Heart left ventricle (tissue), 16 donors: ENCODE measurements around the gene SYNPO. TPM values are rescaled to one million over a fixed set of nuclear protein-coding genes. Genes with fewer than 3 reads are reported as not detected.

Experiments
- ATAC-seq, 4 donors: fragments of 200-7000 bp; cut with Tn5 transposase; one replicate each; pipeline ENCODE4 v1.9.1; 2020 to 2022; ENCODE audit warnings: moderate library complexity in 4 of 4, mild to moderate bottlenecking in 3 of 4, moderate number of reproducible peaks in 1 of 4
- DNase-seq, 5 donors: peaks; one replicate each; pipeline ENCODE4 v3.0.0-alpha.2; 2020
- H3K27ac ChIP-seq, 12 donors: fragments of 200-600 bp; sonication (generic) in 4 of 12; one replicate each; pipeline versions ENCODE4 v1.5.0 to v1.8.0; 2016 to 2022; ENCODE audit warnings: mild to moderate bottlenecking in 2 of 12
- H3K27me3 ChIP-seq, 9 donors: fragments of 200-600 bp; sonication (generic) in 2 of 9; one replicate each; pipeline versions ENCODE4 v1.5.1 to v1.8.0; 2016 to 2022; ENCODE audit warnings: mild to moderate bottlenecking in 3 of 9
- H3K36me3 ChIP-seq, 9 donors: fragments of 200-600 bp; sonication (generic) in 2 of 9; one replicate each; pipeline versions ENCODE4 v1.5.0 to v1.8.0; 2018 to 2022; ENCODE audit warnings: mild to moderate bottlenecking in 2 of 9
- H3K4me1 ChIP-seq, 12 donors: fragments of 200-600 bp; sonication (generic) in 4 of 12; one replicate each; pipeline versions ENCODE4 v1.5.0 to v1.8.0; 2016 to 2022; ENCODE audit warnings: mild to moderate bottlenecking in 3 of 12
- H3K4me3 ChIP-seq, 12 donors: fragments of 200-600 bp; sonication (generic) in 4 of 12; one replicate each; pipeline versions ENCODE4 v1.5.0 to v1.8.0; 2017 to 2022; ENCODE audit warnings: mild to moderate bottlenecking in 9 of 12, moderate library complexity in 4 of 12
- H3K9me3 ChIP-seq, 12 donors: fragments of 200-600 bp; sonication (generic) in 4 of 12; one replicate each; pipeline versions ENCODE4 v1.5.0 to v1.8.0; 2016 to 2022; ENCODE audit warnings: mild to moderate bottlenecking in 1 of 12
- POLR2A ChIP-seq, 2 donors: fragments of 450-650 bp; IDR thresholded peaks; one replicate each; pipeline ENCODE4 v1.6.1; 2017; ENCODE audit warnings: antibody characterized with exemption in 2 of 2, mild to moderate bottlenecking in 2 of 2, moderate library complexity in 2 of 2
- WGBS, 4 donors: extraction: QIAGEN DNeasy Blood & Tissue Kit in 2 of 4; methylation state at CpG; one replicate each; pipeline versions ENCODE4 v1.1.5 to v1.1.7; 2013 to 2018; 5-methylcytosine and 5-hydroxymethylcytosine counted together
- intact Hi-C, 10 donors: fragments of 100-400 bp; cut with DNase I; formaldehyde crosslinking; loops; one replicate each; pipeline versions ENCODE4 v1.11.1 to v1.14.2; 2022
- polyA plus RNA-seq, 2 donors: library from polyadenylated mRNA; stranded (reverse); fragments of 200-250 nt; gene quantifications; one replicate each; pipeline ENCODE4 v1.2.3, GENCODE V29; 2013
- total RNA-seq, 9 donors: library from RNA; depleted of rRNA in 2 of 9; stranded (reverse); fragments of >200 nt in 2 of 9; fragmentation: NEBNext Ultra II Directional in 3 of 9; extraction: Animal tissue kit (Norgen Biotek cat#: 25700) in 3 of 9; gene quantifications; one replicate each; pipeline versions ENCODE4 v1.1.0 to v1.2.4, GENCODE V29; 2016 to 2023
- TF ChIP-seq, protein P1 (sequence below), 12 donors: fragments of 200-600 bp; sonication (generic) in 4 of 12; IDR thresholded peaks; one replicate each; pipeline versions ENCODE4 v1.5.0 to v1.8.0; 2018 to 2022; ENCODE audit warnings: antibody characterized with exemption in 12 of 12, mild to moderate bottlenecking in 5 of 12
- donor health status: ischemic (EF 13 %, LVEDD 7.1; RV severe dilation, severe dysfunction).
- donor health status: healthy with polysubstance abuse.
- donor health status: DM: no; HTN: yes; CAD: no.
- donor health status: DM: no; HTN: no; CAD: no.
- donor health status: ischemic (EF 25% LVEDD 6.9; RV normal size, moderate dysfunction).
- donor health status: ischemic (EF 25% LVEDD 5.7; RV mildly dilated, moderate dysfunction).
- donor health status: healthy.
- donor health status: DM: yes; HTN: yes; CAD: no.
- donor health status: ischemic (EF 35%, LVEDD 5.7; RV mildly dilated, moderate dysfunction).
- donor health status: nonischemic (EF 11% LVEDD 7.7; RV severe dilation, severe dysfunction).
- donor health status: DM: yes; HTN: yes; CAD: no.
- donor health status: PGD.
- donor health status: ischemic (EF 29% LVEDD 5.4; RV normal size, mild dysfunction).
- donor health status: nonischemic (EF 23%, LVEDD 6.1; RV moderate dilation, normal function).

Gene SYNPO
- total and polyA plus RNA-seq, 11 donors: 304 to 791 (median 590) TPM

DNA sequence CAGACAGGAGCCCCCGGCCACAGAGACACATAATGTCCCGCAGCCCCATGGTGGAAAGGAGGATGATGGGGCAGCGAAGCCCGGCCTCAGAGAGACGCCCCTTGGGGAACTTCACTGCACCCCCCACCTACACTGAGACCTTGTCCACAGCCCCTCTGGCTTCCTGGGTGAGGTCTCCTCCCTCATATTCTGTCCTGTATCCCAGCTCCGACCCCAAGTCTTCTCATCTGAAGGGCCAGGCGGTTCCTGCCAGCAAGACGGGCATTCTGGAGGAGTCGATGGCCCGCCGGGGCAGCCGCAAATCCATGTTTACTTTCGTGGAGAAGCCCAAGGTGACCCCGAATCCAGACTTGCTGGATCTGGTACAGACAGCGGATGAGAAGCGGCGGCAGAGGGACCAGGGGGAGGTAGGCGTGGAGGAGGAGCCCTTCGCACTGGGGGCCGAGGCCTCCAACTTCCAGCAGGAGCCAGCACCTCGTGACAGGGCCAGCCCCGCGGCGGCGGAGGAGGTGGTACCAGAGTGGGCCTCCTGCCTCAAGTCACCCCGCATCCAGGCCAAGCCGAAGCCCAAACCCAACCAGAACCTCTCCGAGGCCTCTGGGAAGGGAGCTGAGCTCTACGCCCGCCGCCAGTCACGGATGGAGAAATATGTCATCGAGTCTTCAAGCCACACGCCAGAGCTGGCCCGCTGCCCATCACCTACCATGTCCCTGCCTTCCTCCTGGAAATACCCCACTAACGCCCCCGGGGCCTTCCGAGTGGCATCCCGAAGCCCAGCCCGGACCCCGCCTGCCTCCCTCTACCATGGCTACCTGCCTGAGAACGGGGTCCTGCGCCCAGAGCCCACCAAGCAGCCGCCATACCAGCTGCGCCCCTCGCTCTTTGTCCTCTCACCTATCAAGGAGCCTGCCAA is 8.9 kb downstream of the SYNPO start:
- Histone ChIP-seq H3K9me3 (no peaks in the 10 kb centered on the region), H3K27ac (peak overlapping the region; percentile 20 to 100 (median 95)), H3K27me3 (no peaks in the 10 kb centered on the region), H3K4me3 (no peak overlapping the region), H3K4me1 (peaks cover 14 to 97% (median 87%) of the 10 kb centered on the region in 12 donors), H3K36me3 (peaks cover 5 to 63% (median 39%) of the 10 kb centered on the region in 9 donors)
- DNase-seq (peak; percentile 69 to 89 (median 85)), ATAC-seq (peak; percentile 23 to 38 (median 35))
- WGBS, 4 donors: 60 to 75% (median 64%) methylated on average over 36 to 46 of the region's 46 CpGs
- intact Hi-C loops: loop anchor here in 7 of 10 donors (2.0 to 10.0 kb wide), 7 partner anchors 25 to 195 kb away; no protein-coding TSS in a partner anchor
- TF ChIP-seq, protein P1, sequence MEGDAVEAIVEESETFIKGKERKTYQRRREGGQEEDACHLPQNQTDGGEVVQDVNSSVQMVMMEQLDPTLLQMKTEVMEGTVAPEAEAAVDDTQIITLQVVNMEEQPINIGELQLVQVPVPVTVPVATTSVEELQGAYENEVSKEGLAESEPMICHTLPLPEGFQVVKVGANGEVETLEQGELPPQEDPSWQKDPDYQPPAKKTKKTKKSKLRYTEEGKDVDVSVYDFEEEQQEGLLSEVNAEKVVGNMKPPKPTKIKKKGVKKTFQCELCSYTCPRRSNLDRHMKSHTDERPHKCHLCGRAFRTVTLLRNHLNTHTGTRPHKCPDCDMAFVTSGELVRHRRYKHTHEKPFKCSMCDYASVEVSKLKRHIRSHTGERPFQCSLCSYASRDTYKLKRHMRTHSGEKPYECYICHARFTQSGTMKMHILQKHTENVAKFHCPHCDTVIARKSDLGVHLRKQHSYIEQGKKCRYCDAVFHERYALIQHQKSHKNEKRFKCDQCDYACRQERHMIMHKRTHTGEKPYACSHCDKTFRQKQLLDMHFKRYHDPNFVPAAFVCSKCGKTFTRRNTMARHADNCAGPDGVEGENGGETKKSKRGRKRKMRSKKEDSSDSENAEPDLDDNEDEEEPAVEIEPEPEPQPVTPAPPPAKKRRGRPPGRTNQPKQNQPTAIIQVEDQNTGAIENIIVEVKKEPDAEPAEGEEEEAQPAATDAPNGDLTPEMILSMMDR (IDR thresholded peaks at IDR 0.05): no peak
- TF ChIP-seq POLR2A (IDR thresholded peaks at IDR 0.05): peak in 1 of 2 donors; percentile 8

GRCh38 chr5:150650021-150651006 is 9.9 kb downstream of the SYNPO start:
- ATAC-seq: peak in 1 of 4 donors; percentile 0
- intact Hi-C loops: loop anchor here in 7 of 10 donors (5.0 to 10.0 kb wide), 5 partner anchors 53 to 196 kb away; no protein-coding TSS in a partner anchor
- no peak for TF ChIP-seq POLR2A (IDR thresholded peaks at IDR 0.05)
- TF ChIP-seq, protein P1 (IDR thresholded peaks at IDR 0.05): no peak
- Histone ChIP-seq H3K36me3 (peaks cover 5 to 63% (median 39%) of the 10 kb centered on the region in 9 donors), H3K27me3 (no peaks in the 10 kb centered on the region), H3K4me1 (peaks cover 9 to 90% (median 78%) of the 10 kb centered on the region in 12 donors), H3K27ac (peak overlapping the region; percentile 20 to 100 (median 95)), H3K4me3 (no peak overlapping the region), H3K9me3 (no peaks in the 10 kb centered on the region)
- DNase-seq: peak in 3 of 5 donors; percentile 15 to 69 (median 37)
- 78 to 82% (median 80%) methylated on average over 36 to 38 of the region's 38 CpGs for WGBS, 4 donors

DNA sequence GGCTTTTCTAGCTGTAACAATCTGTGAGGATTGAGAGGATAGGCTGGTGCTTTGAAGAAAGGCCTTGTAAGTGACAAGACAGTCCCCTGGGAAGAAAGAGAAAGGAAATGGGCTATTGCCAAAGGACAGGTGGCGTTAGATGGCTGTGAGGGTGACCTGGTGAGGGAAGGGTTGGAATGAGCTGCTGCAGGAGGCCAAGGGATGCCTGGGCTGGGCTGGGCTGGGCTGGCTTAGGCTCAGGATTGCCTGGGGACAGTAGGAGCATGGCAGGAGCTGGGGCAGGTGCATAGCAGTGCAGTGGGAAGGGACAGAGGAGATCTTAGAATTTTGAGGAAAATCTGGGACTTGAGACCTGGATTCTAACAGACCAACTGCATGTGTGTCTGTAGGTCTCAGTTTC is 10.9 kb downstream of the SYNPO start:
- 29 to 39% (median 33%) methylated on average over 1 of the region's 1 CpG for WGBS, 4 donors
- Histone ChIP-seq H3K4me1 (peaks cover 7 to 90% (median 77%) of the 10 kb centered on the region in 12 donors), H3K27me3 (no peaks in the 10 kb centered on the region), H3K9me3 (no peaks in the 10 kb centered on the region), H3K4me3 (no peak overlapping the region), H3K27ac (peak overlapping the region in 10 of 12 donors; percentile 58 to 100 (median 97)), H3K36me3 (peaks cover 5 to 63% (median 39%) of the 10 kb centered on the region in 9 donors)
- no peak for TF ChIP-seq POLR2A (IDR thresholded peaks at IDR 0.05)
- TF ChIP-seq, protein P1 (IDR thresholded peaks at IDR 0.05): no peak
- ATAC-seq (no peak), DNase-seq (peak in 2 of 5 donors; percentile 26 to 36)
- intact Hi-C loops: loop anchor here in 7 of 10 donors (5.0 to 10.0 kb wide), 5 partner anchors 54 to 197 kb away; no protein-coding TSS in a partner anchor
